HG03342 (cell line): ENCODE results near the gene ARRDC5.
"Not testable (repeated sequence)": the region's sequence is repeated elsewhere in the genome, so short reads cannot be mapped to it uniquely, and the experiment has no call there.

ENCODE experiments used
- ATAC-seq: cut with Tn5 transposase; IDR thresholded peaks from one replicate; pipeline ENCODE4 v1.9.1; 2021; ENCODE audit warnings: mild to moderate bottlenecking, moderate library complexity; ENCODE audit not compliant: unreplicated experiment

ARRDC5 gene

DNA sequence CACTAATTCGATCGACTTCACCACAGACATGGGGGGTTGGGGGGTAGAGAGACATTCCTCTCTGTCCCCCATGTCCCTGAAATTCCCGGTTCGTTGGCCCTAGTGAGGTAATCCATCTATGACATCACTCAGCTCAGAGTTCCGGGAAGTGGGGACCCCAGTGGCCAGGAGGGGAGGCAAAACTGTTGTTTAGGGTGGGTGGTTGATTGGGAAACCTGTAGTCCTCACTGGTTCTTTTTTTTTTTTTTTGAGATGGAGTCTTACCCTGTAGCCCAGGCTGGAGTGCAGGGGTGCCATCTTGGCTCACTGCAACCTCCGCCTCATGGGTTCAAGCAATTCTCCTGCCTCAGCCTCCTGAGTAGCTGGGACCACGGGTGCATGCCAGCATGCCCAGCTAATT is at the start of gene ARRDC5:
TSS of gene ARRDC5 (minus strand) at position 101 of the 400 bp plus-strand sequence. CDS start at position 30, 71 bp downstream.
- ATAC-seq: no peak

DNA sequence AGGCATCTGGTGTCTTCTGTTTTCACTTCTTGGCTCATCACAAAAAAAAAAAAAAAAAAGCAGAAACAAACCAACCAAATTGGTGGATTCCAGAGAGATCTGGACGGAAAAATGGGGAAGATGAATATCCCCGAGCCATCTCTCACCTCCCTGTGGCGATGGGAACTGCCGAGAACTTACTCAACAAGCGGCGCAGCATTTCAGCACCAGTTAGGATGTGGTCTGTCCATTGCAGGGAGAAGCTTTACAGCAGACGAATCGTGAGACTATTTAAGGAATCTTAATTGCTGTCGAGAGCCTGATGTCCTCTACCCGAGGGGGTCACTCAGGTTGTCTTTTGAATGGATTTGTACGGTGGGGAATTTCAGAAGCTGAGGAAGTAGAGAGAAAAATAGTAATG is 49.0 kb upstream of the ARRDC5 start:
- ATAC-seq: no peak

GRCh38 chr19:4950650-4951049 is 48.0 kb upstream of the ARRDC5 start:
- not testable (repeated sequence) for ATAC-seq

DNA sequence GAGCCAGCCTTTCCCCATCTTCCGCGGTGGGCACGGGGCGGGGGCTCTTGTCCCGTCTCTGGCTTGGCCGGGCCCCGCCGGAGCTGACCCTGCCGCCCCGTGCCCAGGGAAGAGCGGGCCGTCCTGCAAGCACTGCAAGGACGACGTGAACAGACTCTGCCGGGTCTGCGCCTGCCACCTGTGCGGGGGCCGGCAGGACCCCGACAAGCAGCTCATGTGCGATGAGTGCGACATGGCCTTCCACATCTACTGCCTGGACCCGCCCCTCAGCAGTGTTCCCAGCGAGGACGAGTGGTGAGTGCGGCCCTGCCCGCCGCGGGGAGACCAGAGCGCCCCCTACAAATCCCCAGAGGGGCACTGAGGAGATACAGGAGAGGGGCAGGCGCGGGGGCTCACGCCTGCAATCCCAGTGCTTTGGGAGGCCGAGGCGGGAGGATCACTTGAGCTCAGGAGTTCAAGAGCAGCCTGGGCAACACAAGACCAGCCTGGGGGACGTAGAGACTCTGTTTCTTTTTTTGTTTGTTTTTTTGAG is 39.0 kb upstream of the ARRDC5 start:
- not testable (repeated sequence) for ATAC-seq

GRCh38 chr19:4939466-4939865 is 36.8 kb upstream of the ARRDC5 start:
- no peak for ATAC-seq

DNA sequence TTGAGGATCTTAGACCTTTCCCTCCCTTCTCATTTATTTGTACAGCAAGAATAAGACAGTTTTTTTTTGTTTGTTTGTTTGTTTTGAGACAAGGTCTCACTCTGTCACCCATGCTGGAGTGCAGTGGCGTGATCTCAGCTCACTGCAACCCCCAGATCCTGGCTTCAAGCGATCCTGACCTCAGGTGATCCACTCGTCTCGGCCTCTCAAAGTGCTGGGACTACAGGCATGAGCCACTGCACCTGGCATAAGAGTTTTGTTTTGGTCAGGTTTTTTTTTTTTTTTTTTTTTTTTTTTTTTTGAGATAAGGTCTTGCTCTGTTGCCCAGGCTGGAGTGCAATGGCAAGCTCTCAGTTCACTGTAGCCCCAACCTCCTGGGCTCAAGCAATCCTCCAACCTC is 35.8 kb upstream of the ARRDC5 start:
- not testable (repeated sequence) for ATAC-seq

DNA sequence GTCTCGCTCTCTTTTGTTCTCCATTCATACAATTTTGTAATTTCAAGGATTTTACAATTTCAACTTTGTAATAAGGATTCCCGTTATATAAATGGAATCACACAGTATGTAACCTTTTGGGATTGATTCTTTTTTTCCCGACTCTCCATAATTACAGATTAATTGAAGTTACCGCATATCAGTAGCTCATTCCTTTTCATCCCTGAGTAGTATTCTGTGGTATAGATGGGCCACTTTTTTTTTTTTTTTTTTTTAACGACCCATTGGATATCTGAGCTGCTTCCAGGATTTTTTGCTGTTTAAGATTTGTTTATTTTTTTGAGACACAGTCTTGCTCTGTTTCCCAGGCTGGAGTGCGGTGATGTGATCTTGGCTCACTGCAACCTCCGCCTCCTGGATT is 34.4 kb upstream of the ARRDC5 start:
- ATAC-seq: no peak

GRCh38 chr19:4935444-4935843 is 32.7 kb upstream of the ARRDC5 start:
- no peak for ATAC-seq

DNA sequence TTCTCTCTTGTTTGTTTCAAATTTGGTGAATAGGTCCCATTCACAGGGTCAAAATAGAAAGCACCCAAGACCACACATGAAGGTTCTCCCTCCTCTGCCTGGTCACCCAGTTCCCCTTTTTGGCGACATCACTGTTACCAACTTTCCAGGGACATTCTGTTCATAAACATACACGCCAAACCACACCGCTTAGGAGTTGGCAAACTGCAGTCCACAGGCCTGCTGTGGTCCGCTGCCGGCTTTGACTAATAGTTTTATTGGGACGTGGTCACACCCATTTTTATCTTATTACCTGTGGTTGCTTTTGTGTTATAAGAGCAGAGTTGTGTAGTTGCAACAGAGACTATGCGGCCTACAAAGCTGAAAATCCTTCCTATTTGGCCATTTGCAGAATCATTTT is 30.8 kb upstream of the ARRDC5 start:
- no peak for ATAC-seq

GRCh38 chr19:4932711-4933110 is 30.0 kb upstream of the ARRDC5 start:
- no peak for ATAC-seq

DNA sequence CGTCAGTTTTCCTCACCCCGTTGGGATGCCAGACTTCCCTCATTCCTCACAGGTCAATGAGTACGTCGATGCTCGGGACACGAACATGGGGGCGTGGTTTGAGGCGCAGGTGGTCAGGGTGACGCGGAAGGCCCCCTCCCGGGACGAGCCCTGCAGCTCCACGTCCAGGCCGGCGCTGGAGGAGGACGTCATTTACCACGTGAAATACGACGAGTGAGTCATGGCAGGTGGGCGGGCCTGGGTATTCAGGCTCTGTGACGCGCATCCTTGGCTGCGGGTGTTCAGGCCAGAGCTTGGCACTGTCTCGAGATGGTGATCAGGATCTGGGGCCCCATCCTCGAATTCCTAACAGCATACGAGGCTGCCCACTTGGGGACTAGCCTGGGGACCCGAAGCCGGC is 28.0 kb upstream of the ARRDC5 start:
- ATAC-seq: no peak

DNA sequence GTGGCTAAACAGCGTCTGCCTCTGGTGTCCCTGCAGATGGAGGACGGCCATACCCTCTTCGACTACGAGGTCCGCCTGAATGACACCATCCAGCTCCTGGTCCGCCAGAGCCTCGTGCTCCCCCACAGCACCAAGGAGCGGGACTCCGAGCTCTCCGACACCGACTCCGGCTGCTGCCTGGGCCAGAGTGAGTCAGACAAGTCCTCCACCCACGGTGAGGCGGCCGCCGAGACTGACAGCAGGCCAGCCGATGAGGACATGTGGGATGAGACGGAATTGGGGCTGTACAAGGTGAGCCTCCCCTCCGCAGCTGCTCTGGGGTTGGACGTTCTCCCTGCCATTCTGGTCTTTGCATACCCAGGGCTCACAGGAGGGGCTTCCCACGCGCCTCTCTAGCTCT is 26.5 kb upstream of the ARRDC5 start:
- no peak for ATAC-seq

- ATAC-seq: no peak
These were observed 20.6 kb upstream of the ARRDC5 start for GRCh38 chr19:4923276-4923747.

DNA sequence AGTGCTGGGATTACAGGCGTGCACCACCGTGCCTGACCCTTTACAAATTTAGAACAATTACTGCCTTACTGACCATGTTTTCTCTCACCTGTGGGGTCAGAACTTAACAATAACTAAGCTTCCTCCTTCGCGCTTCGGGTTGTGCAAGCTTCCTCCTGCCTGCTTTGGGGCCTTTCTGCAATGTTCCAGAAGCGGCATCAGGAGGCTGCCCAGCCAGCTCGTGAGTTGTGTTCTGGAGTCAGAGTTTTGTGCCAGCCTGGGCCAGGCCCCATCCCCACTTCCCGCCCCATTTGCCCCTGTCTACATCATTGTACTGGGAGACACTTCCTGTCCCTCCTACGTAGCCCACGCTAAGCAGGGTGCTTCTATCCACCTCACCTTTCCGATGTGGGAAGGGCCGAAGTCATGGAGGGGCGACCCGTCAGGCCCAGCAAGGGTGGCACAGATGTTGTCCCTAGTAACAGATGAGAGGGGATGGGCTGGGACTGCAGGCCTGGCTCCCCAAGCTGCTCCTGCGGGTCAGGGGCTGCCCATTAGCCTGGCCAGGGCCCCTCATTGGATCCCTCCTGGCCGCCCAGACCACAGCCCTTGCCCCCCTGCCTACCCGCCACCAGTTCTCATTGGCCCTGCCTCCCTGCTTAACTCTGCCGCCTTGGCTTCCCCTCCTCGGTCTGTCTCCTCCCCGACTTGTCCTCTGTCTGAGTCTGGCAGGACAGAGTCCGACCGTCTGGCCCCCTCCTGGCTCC is 20.0 kb upstream of the ARRDC5 start:
- ATAC-seq: no peak

GRCh38 chr19:4916292-4917082 is 13.8 kb upstream of the ARRDC5 start:
- ATAC-seq: no peak

DNA sequence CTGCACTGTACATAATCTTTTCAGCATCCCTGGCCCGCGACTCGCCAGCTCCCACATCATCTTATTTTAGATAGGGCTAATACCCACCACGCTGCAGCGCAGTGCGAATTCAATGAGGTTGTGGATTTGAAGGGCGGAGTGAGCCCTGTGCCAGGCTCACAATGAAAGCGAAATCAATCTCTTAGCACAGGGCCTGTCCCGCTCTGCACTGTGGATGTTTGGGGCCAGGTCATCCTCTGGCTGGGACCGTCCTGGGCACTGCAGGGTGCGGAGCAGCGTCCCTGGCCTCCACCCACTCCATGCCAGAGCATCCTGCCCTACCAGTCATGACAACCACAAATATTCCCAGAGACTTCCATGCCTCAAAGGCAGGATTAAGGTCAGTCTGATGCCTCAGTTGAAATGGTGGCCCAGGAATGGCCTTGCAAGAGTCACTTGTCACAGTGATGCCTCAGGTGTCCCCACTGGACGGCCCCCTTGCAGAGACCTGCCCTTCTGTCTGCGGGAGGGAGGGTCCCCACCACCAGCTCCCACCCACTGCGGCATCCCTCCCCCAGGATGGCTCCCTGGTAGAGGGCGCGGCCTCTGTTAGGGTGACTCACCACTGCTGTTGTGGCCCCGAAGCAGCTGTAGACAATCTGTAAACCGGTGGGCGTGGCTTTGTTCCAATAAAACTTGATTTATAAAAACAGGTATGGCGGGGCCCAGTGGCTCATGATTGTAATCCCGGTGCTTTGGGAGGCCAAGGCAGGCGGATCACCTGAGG is 12.2 kb upstream of the ARRDC5 start:
- no peak for ATAC-seq

- no peak for ATAC-seq
These were observed 11.5 kb upstream of the ARRDC5 start for GRCh38 chr19:4913996-4914735.

DNA sequence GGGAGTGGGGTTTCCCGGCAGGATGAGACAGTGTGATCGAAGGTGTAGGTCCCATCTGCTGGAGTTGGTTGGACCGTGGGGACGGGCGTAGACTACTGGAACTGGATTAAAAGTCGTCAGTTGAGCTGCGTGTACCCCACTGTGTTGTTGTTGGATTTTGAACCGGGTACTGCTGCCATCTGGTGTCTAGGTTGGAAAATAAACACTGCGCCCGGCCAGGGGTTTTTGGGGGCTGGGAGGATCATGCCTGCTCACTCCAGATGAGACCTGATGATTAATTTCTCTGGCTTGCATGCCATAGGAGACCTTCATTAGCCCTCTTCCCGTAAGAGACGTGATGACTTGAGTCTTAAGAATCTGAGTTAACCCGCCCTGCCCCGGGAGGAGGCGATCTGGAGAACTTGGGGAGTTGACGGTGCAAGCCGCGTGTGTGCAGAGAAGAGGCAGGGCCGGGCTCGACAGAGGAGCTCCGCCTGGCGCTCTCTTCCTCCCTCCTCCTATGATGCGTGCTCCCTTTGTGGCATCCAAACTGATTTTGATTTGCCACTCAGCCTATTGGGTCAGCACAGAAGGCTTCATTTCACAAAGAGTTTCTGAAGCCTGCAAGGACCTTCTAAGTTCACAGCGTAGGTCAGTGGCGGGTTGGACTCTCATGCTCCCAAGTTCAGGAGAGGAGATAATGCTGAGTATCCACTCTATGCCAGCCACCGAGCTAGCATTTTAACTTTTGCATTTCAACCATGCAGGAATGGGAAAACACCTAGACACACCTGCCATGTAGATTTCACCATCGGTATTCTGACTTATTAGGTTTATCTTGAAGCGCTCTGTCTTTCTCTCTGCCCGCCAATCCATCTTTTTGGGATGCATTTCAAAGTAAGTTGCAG is 9.3 kb upstream of the ARRDC5 start:
- no peak for ATAC-seq

GRCh38 chr19:4911314-4911713 is 8.6 kb upstream of the ARRDC5 start:
- ATAC-seq: no peak
